NCI-H128 (cell line): Measurements from ENCODE around the gene FOXJ1.

Experiments
- DNase-seq: peaks from one replicate; lab custom pipeline; 2025; ENCODE audit not compliant: unreplicated experiment; lab: John Stamatoyannopoulos, UW

The FOXJ1 gene

DNA sequence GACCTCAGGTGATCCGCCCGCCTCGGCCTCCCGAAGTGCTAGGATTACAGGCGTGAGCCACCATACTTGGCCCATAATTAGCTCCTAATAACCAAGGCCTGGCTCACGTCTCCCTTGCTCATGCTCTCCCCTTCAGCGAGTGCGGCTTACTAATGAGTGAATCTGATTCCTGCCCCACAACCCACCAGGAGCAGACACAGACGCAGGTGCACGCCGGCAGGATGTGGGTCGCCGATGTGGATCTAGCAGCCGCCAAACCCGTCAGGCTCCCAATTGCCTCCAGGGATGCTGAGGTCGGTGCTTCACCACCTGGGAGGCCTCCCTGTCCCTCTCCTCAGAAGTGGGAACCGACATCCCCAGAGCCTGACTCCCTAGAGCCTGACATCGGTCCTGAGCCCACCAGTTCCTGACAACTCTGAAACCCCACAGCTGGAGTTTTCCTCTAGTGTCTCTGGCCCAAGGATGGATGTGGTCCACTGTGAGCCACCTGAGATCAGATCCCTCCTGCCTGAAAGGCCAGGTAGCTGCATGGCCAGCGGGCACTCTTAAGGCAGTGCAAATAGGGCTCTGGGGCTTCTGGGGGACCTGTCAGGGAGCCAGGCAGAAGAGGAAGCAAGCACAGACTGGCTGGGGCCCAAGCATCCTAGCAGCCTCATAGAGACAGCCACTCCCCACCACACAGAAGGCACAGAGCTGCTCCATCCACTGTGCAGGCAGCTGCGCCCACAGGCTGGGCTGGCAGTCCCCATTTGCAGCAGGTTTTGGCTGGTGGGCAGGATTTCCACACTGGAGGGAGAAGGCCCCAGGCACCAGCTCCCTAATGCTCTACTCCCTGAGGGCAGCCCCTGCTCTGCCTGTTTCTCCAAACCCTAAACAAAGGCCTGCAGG, 48.3 kb downstream of the FOXJ1 start:
- no peak for DNase-seq

DNA sequence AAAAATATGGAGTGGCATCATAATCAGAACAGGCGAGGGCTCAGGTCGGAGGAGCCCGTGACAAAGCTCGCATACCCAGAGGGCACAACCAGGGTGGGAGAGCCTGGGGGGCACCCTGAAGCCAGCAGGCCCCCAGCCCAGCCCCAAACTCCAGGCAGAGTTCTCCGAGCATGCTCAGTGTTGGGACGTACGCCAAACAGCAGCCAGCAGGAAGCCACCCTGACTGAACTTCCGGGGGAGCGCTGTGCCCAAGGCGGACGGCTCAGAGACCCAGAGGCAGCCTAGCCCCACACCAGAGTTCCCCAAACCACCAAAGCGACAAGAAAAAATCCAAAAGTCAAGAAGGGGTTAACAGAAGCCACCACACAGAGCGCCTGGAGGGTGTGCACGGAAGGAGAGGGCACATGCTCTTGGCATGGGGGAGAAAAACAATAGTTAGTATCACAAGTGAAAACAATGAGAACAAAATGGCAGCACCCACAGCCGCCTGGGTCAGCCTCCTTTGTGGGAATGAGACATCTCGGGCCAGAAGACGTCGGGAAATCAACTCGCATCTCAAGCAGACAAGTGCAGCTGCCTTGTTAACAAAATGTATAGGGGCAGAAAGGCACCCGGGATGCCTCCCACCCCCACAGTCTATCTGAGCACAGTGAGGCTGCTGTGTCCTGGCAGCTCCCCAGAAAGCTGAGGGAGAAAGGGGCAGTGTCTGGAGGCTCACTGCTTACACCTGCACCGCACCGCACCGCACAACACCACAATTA, 49.3 kb downstream of the FOXJ1 start:
- no peak for DNase-seq

DNA sequence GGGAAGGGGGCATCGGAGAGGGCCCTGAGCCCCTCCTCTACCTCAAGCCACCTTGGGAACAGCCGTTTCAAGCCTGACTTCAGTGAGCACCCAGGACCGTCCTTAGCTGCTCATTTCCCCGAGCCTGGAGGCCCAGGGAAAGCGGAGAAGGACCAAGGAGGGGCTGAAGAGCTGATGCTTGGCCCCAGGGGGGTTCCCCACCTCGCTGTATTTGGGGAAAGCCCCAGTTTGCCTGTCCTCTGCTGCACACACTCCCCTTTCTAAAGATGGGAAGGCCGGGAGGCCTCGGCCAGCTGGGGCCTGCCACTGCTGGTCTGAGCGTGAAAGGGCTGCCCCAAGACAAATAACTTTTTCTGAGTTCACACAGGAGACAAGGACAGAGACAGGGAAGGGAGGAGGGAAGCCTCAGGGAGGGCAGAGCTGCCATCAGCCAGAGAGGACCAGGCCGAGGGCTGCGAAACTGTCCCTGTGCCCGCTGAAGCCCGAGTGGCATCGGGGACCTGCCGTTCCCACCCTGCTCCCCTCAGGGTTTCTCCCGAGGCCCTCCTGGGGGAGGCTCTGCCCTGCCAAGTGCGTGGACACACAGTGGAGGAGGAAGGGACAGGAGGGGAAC, 50.4 kb downstream of the FOXJ1 start:
- no peak for DNase-seq

DNA sequence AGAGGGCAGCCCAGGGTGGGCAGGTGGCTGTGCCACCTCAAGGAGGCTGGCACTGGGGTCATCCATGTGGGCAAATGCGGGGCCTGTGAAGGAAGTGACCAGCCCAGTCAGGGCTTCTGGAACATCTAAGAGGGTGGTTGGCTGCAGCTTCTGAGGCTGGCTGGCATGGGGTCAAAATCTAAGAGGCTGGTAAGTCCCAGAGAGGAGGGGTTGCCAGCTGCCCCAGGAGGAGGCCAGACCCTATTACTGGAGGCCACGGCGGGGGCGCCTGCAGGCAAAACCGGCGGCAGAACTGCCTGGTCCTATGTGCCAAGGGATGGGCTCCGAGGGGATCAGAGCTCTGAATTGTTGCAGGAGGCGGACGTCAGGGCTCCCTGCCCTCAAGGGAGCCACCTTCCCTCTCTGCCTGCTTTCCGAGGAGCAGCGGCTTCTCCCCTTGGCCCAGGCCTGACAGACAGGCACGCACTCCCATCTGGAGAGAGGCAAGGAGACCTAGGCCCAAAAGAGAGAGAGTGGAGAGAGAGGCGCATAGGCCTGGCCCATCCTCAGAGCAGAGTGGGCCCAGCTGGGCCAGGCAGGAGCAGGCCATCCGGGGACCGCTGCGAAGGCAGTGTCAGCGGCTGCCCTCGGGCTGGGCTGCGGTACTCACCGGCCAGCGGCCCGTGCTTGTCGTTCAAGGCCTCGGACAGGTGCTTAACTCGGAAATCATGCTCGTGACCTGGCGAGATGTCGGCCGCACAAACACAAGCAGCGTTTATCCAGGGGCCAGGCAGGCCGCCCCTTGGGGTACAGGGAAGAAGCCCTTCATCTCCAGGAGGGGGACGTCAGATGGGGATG, 51.1 kb downstream of the FOXJ1 start:
- no peak for DNase-seq

DNA sequence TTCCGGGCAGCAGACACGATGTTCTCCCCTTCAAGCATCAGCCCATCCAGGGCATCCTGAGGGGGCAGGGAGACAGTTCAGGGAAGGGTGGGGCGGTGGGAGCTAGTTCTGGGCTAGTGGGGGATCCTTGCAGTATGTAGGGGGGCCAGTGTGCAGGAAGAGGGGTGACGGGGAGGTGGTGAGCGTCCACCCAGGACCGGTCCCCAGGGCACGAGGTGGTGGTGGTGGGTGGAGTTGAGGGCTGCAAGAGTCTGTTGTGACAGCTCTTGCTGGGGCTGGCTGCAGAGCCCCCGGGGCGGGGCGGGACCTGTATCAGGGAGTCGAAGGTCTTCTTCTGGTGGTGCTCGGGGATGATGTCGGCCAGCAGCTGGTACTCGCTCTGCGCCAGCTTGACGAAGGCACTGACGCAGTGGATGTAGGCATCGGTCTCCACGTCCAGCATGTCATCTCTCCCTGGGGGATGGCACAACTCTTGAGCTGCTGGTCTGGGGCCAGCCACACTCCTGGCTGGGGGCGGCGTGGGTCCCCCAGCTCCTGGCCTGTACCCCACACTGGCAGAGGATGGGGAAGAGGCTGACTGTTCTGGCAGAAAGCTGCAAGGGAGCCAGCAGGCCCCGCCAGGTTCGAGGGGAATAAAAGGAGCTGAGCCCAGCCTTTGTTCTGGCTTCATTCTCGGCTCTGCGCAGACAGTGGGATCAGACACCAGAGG, 52.0 kb downstream of the FOXJ1 start:
- DNase-seq = no peak

DNA sequence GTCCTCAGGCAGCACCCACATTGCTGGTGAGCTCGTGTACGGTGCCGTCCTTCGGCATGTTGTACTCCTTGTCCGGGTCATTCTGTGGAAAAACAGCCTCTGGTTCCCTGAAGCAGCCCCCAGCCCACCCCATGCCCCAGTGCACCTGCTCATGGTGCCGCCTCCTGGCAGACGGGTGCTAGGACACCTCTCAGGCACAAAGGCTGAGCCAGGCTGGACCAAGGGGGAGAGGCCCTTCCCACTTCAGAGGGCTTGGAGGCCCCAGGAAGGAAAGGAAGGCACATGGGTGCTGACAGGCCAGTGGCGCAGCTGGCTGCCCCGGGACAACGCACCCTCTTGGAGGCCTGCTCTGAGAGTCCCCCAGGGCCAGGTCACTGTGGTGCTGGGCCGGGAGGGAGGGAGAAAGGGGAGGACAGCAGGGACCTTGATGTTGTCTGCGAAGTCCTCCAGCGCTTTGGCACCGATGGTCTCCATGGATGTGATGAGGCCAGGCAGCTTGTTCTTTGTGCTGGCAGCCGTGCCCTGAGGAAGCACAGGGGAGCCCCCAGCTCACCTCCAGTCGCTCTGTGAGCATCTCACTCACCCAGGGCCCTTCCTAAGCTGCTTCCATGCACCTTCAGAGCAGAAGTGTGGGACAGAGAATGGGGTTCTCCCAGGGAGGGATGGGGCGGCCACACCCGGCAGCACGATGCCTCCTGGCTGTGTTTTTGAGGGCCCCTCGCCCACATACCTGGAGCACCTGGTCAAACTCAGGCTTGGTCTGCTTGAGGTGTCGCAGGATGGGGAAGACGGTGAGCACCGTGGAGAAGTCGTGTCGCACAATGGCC, 52.8 kb downstream of the FOXJ1 start:
- DNase-seq = no peak

DNA sequence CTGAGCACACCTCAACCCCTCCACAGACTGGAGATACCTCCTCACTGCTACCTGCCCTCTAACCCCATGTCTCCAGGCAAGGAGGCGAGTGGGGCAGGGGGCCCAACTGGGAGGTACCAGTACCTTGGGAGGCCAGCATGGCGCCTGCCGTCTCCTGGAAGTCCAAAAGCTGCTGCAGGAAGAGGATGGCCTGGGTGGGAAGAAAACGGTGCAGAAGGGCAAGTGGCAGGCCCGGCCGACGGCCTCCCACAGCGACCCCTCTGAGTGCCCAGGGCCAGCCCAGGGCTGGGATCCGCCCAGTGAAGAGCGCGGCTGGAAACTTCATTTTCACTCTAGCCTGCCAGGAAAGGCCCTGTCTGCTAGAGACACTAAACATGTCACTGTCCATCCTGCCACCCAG, 53.5 kb downstream of the FOXJ1 start:
- DNase-seq = no peak

DNA sequence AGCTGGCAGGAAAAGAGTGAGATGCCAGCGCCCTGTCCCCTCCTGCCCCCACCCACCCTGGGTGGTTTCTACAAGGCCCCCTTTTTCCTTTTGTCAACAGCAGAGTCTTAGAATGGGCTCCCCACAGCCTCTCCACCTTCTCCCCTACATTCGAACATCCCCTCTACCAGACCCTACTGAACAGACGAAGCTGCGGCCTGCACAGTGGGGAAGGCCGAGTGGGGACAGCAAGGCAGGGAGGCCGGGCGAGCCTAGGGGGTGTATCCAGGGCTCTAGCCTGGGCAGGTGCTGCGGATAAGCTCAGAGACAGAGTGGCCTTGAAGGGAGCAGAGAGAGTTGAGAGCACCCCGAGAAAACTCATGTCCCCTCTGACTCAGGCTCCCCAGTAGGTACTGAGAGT, 54.7 kb downstream of the FOXJ1 start:
- no peak for DNase-seq
